SU-DHL-6 (cell line): ENCODE data around the gene MRPL14.

ENCODE experiments used
- CTCF ChIP-seq: fragments of 200-600 bp; sonication (generic); IDR thresholded peaks from one replicate; pipeline ENCODE4 v1.5.1; 2017; ENCODE audit warnings: antibody characterized with exemption, mild to moderate bottlenecking, low read length, moderate library complexity; ENCODE audit not compliant: insufficient read depth, poor library complexity, severe bottlenecking
- EZH2phosphoT487 ChIP-seq: fragments of 200-600 bp; sonication (generic), shearing (Covaris generic); conservative IDR thresholded peaks from 2 replicates; pipeline ENCODE4 v1.6.1; 2018; ENCODE audit warnings: mild to moderate bottlenecking, antibody characterized with exemption, low read length, moderate library complexity, mixed read lengths

DNA sequence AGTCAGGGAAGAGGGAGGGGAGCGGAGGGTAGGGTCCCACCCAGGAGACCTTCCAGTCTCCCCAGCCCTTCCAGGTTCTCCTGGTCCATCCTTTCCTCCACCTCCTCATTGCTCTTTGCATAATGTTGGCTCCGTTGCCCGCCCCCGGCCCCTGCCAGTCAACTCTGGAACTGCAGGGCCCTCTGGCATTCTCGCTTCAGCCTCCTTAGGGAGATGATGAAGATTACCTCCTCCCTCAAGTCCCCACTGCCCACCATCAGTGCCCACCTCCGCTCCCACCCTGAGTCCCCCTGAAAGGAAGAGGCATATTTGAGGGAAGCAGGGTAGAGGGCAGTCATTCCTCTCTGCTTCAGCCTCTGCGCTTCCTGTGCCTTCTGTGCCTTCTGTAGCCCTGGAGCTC, 8.6 kb upstream of the MRPL14 start:
- no peak for TF ChIP-seq CTCF
- no peak for TF ChIP-seq EZH2phosphoT487
